ENCODE data around the gene KMT2D. TPM values are rescaled to one million over a fixed set of nuclear protein-coding genes. Genes with fewer than 3 reads are reported as not detected.

The KMT2D gene
- total and polyA plus RNA-seq, 2 donors (not counting 3 experiments of a cell fraction or from before 2014, with no cell fraction given): 15.1 to 120 TPM

DNA sequence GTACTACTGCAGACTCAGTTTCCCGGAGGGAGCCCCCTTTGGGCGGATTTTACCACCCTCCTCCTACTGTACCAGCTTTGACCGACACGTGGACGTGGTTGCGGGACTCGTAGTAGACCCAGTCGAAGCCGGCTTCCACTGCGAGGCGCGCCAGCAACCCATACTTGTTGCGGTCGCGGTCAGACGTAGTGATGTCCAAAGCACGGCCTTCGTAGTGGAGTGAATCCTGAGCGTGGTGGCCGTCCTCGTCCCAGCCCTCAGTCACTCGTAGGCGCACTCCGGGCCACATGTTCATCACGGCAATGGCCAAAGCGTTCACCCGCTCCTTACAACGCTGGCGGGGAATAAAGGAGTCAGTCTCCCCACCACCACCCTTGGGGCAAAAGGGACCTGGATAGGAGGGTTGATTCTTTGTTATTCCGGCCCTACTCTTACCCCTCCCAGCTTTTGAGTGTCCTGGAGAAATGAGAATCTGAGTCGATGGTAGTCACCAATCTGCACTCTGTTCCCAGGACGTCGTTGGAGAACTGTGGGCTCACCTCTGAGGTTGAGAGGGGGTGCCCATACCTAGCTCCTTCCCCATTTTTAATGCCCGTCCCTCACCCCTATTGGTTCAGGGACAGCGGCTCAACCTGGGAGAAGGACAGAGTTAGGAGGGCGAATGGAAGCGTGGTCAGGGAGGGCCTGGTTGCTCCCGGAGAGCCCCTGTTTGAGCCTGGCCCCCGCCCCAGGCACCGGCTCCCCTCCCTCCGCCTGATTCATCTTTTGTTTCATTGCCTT is 30.7 kb upstream of the KMT2D start:
- BruUV-seq (replicated peaks): no TSS peak
- CTCF ChIA-PET: interaction anchor here (0.9 to 11.7 kb wide), 17 partner anchors 9 to 144 kb away, joined by 3 to 179 read pairs (median 8); partner anchors contain the start of genes LMBR1L, RHEBL1 and TUBA1B
- H3K4me3 ChIP-seq (replicated peaks in 1 of 3; ENCODE audit: insufficient read depth in 1 of 3, low read depth in 1 of 3, low read length in 3 of 3): peak overlapping the region in 1 of 3 experiments; percentile 29

More for the DNA sequence above, 30.7 kb upstream of the KMT2D start:
- H3K9ac ChIP-seq (replicated peaks; ENCODE audit: extremely low read depth, insufficient read depth, low read length): peak overlapping the region; percentile 32
- POLR2A ChIA-PET: interaction anchor here (0.5 to 4.2 kb wide), 4 partner anchors 20 to 146 kb away, joined by 3 to 25 read pairs (median 4); partner anchors contain the start of genes LMBR1L and TUBA1B
- peak; percentile 84 for FAIRE-seq
- H3K9me1 ChIP-seq (replicated peaks; ENCODE audit: control insufficient read depth, extremely low read depth, insufficient read depth, low read length): no peaks in the 10 kb centered on the region
- H3K79me2 ChIP-seq (ENCODE audit: control insufficient read depth, insufficient read depth, low read length): no peaks in the 10 kb centered on the region
- DNase-seq (ENCODE audit: low read depth, low spot score): no peak
- H3K4me1 ChIP-seq (ENCODE audit: control insufficient read depth, extremely low read depth, insufficient read depth, low read length): peaks cover 55% of the 10 kb centered on the region
- dilution Hi-C loops (cut with MboI; ENCODE audit: extremely low pct_ligation_motif_present, low sequenced_read_pairs): no loop called here
- H3K9me3 ChIP-seq (replicated peaks; ENCODE audit: control insufficient read depth, insufficient read depth, low read length): no peaks in the 10 kb centered on the region
- H2AFZ ChIP-seq (ENCODE audit: low read depth, low read length): peak overlapping the region; percentile 48
- no peaks in the 10 kb centered on the region for H4K20me1 ChIP-seq (replicated peaks; ENCODE audit: control insufficient read depth, extremely low read depth, insufficient read depth, low read length)
- no peaks in the 10 kb centered on the region for H3K36me3 ChIP-seq (ENCODE audit: control insufficient read depth in 2 of 2, extremely low read depth in 1 of 2, insufficient read depth in 2 of 2, low read length in 2 of 2)
- H3K27me3 ChIP-seq (ENCODE audit: control insufficient read depth in 2 of 2, insufficient read depth in 2 of 2, low read length in 2 of 2): no peaks in the 10 kb centered on the region
- H3K4me2 ChIP-seq (ENCODE audit: insufficient read depth, low read length): peak overlapping the region; percentile 85
- no peak for TF ChIP-seq EZH2 (IDR thresholded peaks at IDR 0.05; ENCODE audit: borderline replicate concordance, low read depth, low read length, severe bottlenecking)
- no peak for TF ChIP-seq FOS (IDR thresholded peaks at IDR 0.05; ENCODE audit: borderline replicate concordance, insufficient read depth, low read length)
- no peak for TF ChIP-seq POLR2AphosphoS5 (IDR thresholded peaks at IDR 0.05; ENCODE audit: insufficient read depth, low read depth, low read length)
- no peak for TF ChIP-seq POLR2A (IDR thresholded peaks at IDR 0.05; ENCODE audit: low read depth, low read length)
- TF ChIP-seq, protein P1, sequence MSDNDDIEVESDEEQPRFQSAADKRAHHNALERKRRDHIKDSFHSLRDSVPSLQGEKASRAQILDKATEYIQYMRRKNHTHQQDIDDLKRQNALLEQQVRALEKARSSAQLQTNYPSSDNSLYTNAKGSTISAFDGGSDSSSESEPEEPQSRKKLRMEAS (IDR thresholded peaks at IDR 0.05; ENCODE audit: insufficient read depth, insufficient read length): no peak
- TF ChIP-seq, protein P2, sequence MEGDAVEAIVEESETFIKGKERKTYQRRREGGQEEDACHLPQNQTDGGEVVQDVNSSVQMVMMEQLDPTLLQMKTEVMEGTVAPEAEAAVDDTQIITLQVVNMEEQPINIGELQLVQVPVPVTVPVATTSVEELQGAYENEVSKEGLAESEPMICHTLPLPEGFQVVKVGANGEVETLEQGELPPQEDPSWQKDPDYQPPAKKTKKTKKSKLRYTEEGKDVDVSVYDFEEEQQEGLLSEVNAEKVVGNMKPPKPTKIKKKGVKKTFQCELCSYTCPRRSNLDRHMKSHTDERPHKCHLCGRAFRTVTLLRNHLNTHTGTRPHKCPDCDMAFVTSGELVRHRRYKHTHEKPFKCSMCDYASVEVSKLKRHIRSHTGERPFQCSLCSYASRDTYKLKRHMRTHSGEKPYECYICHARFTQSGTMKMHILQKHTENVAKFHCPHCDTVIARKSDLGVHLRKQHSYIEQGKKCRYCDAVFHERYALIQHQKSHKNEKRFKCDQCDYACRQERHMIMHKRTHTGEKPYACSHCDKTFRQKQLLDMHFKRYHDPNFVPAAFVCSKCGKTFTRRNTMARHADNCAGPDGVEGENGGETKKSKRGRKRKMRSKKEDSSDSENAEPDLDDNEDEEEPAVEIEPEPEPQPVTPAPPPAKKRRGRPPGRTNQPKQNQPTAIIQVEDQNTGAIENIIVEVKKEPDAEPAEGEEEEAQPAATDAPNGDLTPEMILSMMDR (IDR thresholded peaks at IDR 0.05; ENCODE audit: extremely low read depth in 1 of 2, insufficient read depth in 1 of 2, low read depth in 1 of 2, low read length in 2 of 2): no peak
- TF ChIP-seq GATA2 (IDR thresholded peaks at IDR 0.05; ENCODE audit: insufficient read depth, insufficient read length, low read depth, low read length): no peak
- no peak for TF ChIP-seq MYC (IDR thresholded peaks at IDR 0.05; ENCODE audit: low read depth, low read length)
- intact Hi-C loops (cut with micrococcal nuclease): no loop called here
- H3K27ac ChIP-seq (ENCODE audit: insufficient read depth, low read depth, low read length): peak overlapping the region; percentile 29

Data from endothelial cell of umbilical vein (primary cell).